Ovary (tissue), 3 donors: ENCODE data around the gene CARD18.

Source experiments
- CTCF ChIP-seq, 3 donors: fragments of 450-650 bp in 2 of 3; fragments of 200-600 bp in 1 of 3; IDR thresholded peaks; one replicate each; pipeline versions ENCODE4 v1.5.1 to v1.8.0; 2016 to 2022; ENCODE audit warnings: antibody characterized with exemption in 3 of 3, mild to moderate bottlenecking in 1 of 3
- POLR2A ChIP-seq: fragments of 450-650 bp; IDR thresholded peaks from one replicate; pipeline ENCODE4 v1.6.1; 2017; ENCODE audit warnings: antibody characterized with exemption, mild to moderate bottlenecking, moderate library complexity
- donor health status: DM: no; HTN: no; CAD: no.

- no peak for TF ChIP-seq CTCF (IDR thresholded peaks at IDR 0.05)
- no peak for TF ChIP-seq POLR2A
Measured at GRCh38 chr11:105124756-105125155, 14.8 kb downstream of the CARD18 start.
